NCI-H1417 treated with DMSO at 0.1 percent for 48 hours (cell line): ENCODE results near the gene CATSPER4.

Experiments used
- DNase-seq: peaks from one replicate; lab custom pipeline; 2025; lab: John Stamatoyannopoulos, UW

Gene CATSPER4

GRCh38 chr1:26190373-26190987, at the start of gene CATSPER4:
Gene CATSPER4, plus strand, starts transcription at chr1:26190602. Its CDS starts 26 bp downstream, at chr1:26190628.
- DNase-seq = no peak

- DNase-seq = no peak
These were observed 48.2 kb upstream of the CATSPER4 start for GRCh38 chr1:26142159-26142558.

GRCh38 chr1:26145041-26145959, 45.1 kb upstream of the CATSPER4 start:
- peak; percentile 74 for DNase-seq

- no peak for DNase-seq
These were observed 44.5 kb upstream of the CATSPER4 start for GRCh38 chr1:26145960-26146294.

- no peak for DNase-seq
These were observed 41.5 kb upstream of the CATSPER4 start for GRCh38 chr1:26148887-26149286.

GRCh38 chr1:26153966-26154532, 36.4 kb upstream of the CATSPER4 start:
- DNase-seq = no peak

GRCh38 chr1:26154750-26155149, 35.7 kb upstream of the CATSPER4 start:
- DNase-seq = no peak

GRCh38 chr1:26155370-26156284, 34.8 kb upstream of the CATSPER4 start:
- no peak for DNase-seq

GRCh38 chr1:26156285-26157038, 33.9 kb upstream of the CATSPER4 start:
- DNase-seq = no peak

GRCh38 chr1:26158271-26158907, 32.0 kb upstream of the CATSPER4 start:
- no peak for DNase-seq

GRCh38 chr1:26158908-26159742, 31.3 kb upstream of the CATSPER4 start, which contains the start of gene FAM110D:
Gene FAM110D, plus strand, starts transcription at chr1:26159079. Its CDS starts 2,213 bp downstream, at chr1:26161292.
- no peak for DNase-seq

- DNase-seq = no peak
These were observed 30.7 kb upstream of the CATSPER4 start for GRCh38 chr1:26159743-26160039.

GRCh38 chr1:26160527-26161414, 29.6 kb upstream of the CATSPER4 start:
- DNase-seq = no peak

GRCh38 chr1:26161415-26162219, 28.8 kb upstream of the CATSPER4 start:
- peak; percentile 43 for DNase-seq

- DNase-seq = no peak
These were observed 28.1 kb upstream of the CATSPER4 start for GRCh38 chr1:26162220-26162709.

GRCh38 chr1:26163684-26164035, 26.7 kb upstream of the CATSPER4 start:
- no peak for DNase-seq

- DNase-seq = no peak
These were observed 26.2 kb upstream of the CATSPER4 start for GRCh38 chr1:26164036-26164860.
